ENCODE measurements around the gene DLG2. TPM values are rescaled to one million over a fixed set of nuclear protein-coding genes. Genes with fewer than 3 reads are reported as not detected.

The DLG2 gene
- total and polyA plus RNA-seq, 2 of the 4 experiments (the other 2 are of a cell fraction), result 0.31 to 0.36 TPM

- Histone ChIP-seq H2AK5ac (ENCODE audit: low read depth, low read length) (no peak overlapping the region), H3K9me1 (ENCODE audit: insufficient read depth, low read length) (no peaks in the 10 kb centered on the region), H3K4me1 (ENCODE audit: control insufficient read depth, insufficient read depth, low read length) (no peaks in the 10 kb centered on the region), H3K9ac (ENCODE audit: low read depth, low read length) (no peak overlapping the region), H2AK9ac (replicated peaks; ENCODE audit: low read depth, low read length, poor library complexity) (no peak overlapping the region), H3K4me2 (ENCODE audit: low read depth, low read length) (no peak overlapping the region), H3K27me3 (ENCODE audit: control insufficient read depth, insufficient read depth, low read length) (no peaks in the 10 kb centered on the region), H2BK5ac (ENCODE audit: low read depth, low read length, poor library complexity, severe bottlenecking) (no peak overlapping the region), H2AFZ (replicated peaks; ENCODE audit: low read length, poor library complexity) (no peak overlapping the region), H4K8ac (ENCODE audit: low read depth in 2 of 2, low read length in 2 of 2) (no peak overlapping the region), H3K36me3 (ENCODE audit: control insufficient read depth, insufficient read depth, low read length) (no peaks in the 10 kb centered on the region), H2BK120ac (ENCODE audit: low read depth, low read length) (no peak overlapping the region), H4K20me1 (ENCODE audit: insufficient read depth, low read length) (no peaks in the 10 kb centered on the region), H2BK15ac (ENCODE audit: low read depth, low read length) (no peak overlapping the region), H4K5ac (ENCODE audit: low read depth, low read length) (no peak overlapping the region), H3K4me3 (ENCODE audit: insufficient read depth, low read depth, low read length) (no peak overlapping the region), H3K23ac (ENCODE audit: low read depth, low read length) (no peak overlapping the region), H3K9me3 (ENCODE audit: control insufficient read depth, insufficient read depth, low read length) (no peaks in the 10 kb centered on the region), H3K18ac (ENCODE audit: low read depth, low read length) (no peak overlapping the region), H3K4ac (ENCODE audit: low read depth, low read length) (no peak overlapping the region), H4K91ac (ENCODE audit: insufficient read depth, low read depth, low read length) (no peak overlapping the region), H3K79me1 (ENCODE audit: low read depth in 1 of 2, low read length in 2 of 2) (no peaks in the 10 kb centered on the region), H2BK20ac (ENCODE audit: low read depth, low read length) (no peak overlapping the region), H3K56ac (ENCODE audit: extremely low read depth, insufficient read depth, low read length) (no peak overlapping the region), H3K14ac (replicated peaks; ENCODE audit: low read depth, low read length) (no peak overlapping the region), H3K27ac (ENCODE audit: insufficient read depth, low read length) (no peak overlapping the region)
- TF ChIP-seq MXI1 (IDR thresholded peaks at IDR 0.05; ENCODE audit: borderline replicate concordance, low read depth, low read length), result no peak
- TF ChIP-seq MAFK (IDR thresholded peaks at IDR 0.05; ENCODE audit: low read depth, low read length), result no peak
- TF ChIP-seq ELK1 (IDR thresholded peaks at IDR 0.05; ENCODE audit: borderline replicate concordance, low read depth, low read length), result no peak
- no peak for TF ChIP-seq SMC3 (IDR thresholded peaks at IDR 0.05; ENCODE audit: low read depth, low read length)
- no peak for TF ChIP-seq USF2 (IDR thresholded peaks at IDR 0.05; ENCODE audit: low read depth, low read length)
- no peak for TF ChIP-seq BHLHE40 (IDR thresholded peaks at IDR 0.05; ENCODE audit: low read depth, low read length)
- TF ChIP-seq POLR2A (IDR thresholded peaks at IDR 0.05; ENCODE audit: low read depth, low read length), result no peak
- no peak for TF ChIP-seq RFX5 (IDR thresholded peaks at IDR 0.05; ENCODE audit: low read depth, low read length)
- no peak for TF ChIP-seq RAD21 (IDR thresholded peaks at IDR 0.05; ENCODE audit: low read length)
- no peak for TF ChIP-seq CEBPB (IDR thresholded peaks at IDR 0.05; ENCODE audit: low read depth, low read length)
- TF ChIP-seq CTCF (conservative IDR thresholded peaks at IDR 0.05; ENCODE audit: low read depth, low read length), result no peak
- TF ChIP-seq MAZ (IDR thresholded peaks at IDR 0.05; ENCODE audit: borderline replicate concordance, low read depth, low read length), result no peak
- TF ChIP-seq CHD1 (IDR thresholded peaks at IDR 0.05; ENCODE audit: low read depth, low read length), result no peak
- in situ Hi-C loops (cut with MboI; ENCODE audit: low sequenced_read_pairs), result no loop called here
- DNase-seq, result no peak
- no CpG with 5 or more reads among the region's 1 CpG for WGBS, 2 experiments (ENCODE audit: extremely low coverage in 2 of 2, insufficient read length in 1 of 2)
- dilution Hi-C loops (cut with HindIII; ENCODE audit: low sequenced_read_pairs, unreplicated experiment), result no loop called here
- ATAC-seq (ENCODE audit: low read depth), result no peak
- ChIA-PET POLR2A (ENCODE audit: unreplicated experiment) (no interaction called here), CTCF (no interaction called here)
- intact Hi-C loops (cut with micrococcal nuclease), result no loop called here
- no TSS peak for BruUV-seq (replicated peaks)
Observed at GRCh38 chr11:85187992-85188391, 439.2 kb downstream of the DLG2 start.

Data from IMR-90 (cell line).